SK-N-SH treated with all-trans-retinoic acid at 6 μM for 48 hours (cell line): Measurements from ENCODE around the gene FOXN3.

Experiments used
- ATAC-seq: fragments of 200-7000 bp; cut with Tn5 transposase; 3 replicates; pipeline ENCODE4 v1.9.1; 2020; ENCODE audit warnings: mild to moderate bottlenecking, moderate library complexity
- ARNTL ChIP-seq: fragments of 450-650 bp; formaldehyde crosslinking; IDR thresholded peaks from 2 replicates; pipeline ENCODE4 v1.5.0; 2020; ENCODE audit warnings: low read depth, mild to moderate bottlenecking, moderate library complexity, borderline replicate concordance
- BACH2 ChIP-seq: fragments of 250-450 bp; sonication (Bioruptor Pico); IDR thresholded peaks from 2 replicates; pipeline ENCODE4 v1.9.0; 2021; ENCODE audit warnings: mild to moderate bottlenecking, borderline replicate concordance
- CSDC2 ChIP-seq: fragments of 250-450 bp; sonication (Bioruptor Pico); IDR thresholded peaks from 2 replicates; pipeline ENCODE4 v1.5.0; 2020; ENCODE audit warnings: mild to moderate bottlenecking, moderate library complexity
- CSRNP3 ChIP-seq: fragments of 250-450 bp; sonication (Bioruptor Pico); IDR thresholded peaks from 2 replicates; pipeline ENCODE4 v1.5.1; 2021; ENCODE audit warnings: mild to moderate bottlenecking, moderate library complexity
- ESRRG ChIP-seq: fragments of 250-450 bp; sonication (Bioruptor Pico); IDR thresholded peaks from 2 replicates; pipeline ENCODE4 v1.6.1; 2021; ENCODE audit warnings: mild to moderate bottlenecking
- GLIS3 ChIP-seq: fragments of 250-450 bp; sonication (Bioruptor Pico); IDR thresholded peaks from 2 replicates; pipeline ENCODE4 v1.5.0; 2020; ENCODE audit warnings: mild to moderate bottlenecking, moderate library complexity
- ISL1 ChIP-seq: fragments of 250-450 bp; sonication (Bioruptor Pico); IDR thresholded peaks from 2 replicates; pipeline ENCODE4 v2.1.2; 2022; ENCODE audit warnings: mild to moderate bottlenecking, moderate library complexity
- OSR1 ChIP-seq: fragments of 250-450 bp; sonication (Bioruptor Pico); IDR thresholded peaks from 2 replicates; pipeline ENCODE4 v1.8.0; 2022; ENCODE audit warnings: moderate library complexity, mild to moderate bottlenecking, inconsistent platforms
- POU6F1 ChIP-seq: fragments of 250-450 bp; sonication (Bioruptor Pico); IDR thresholded peaks from 2 replicates; pipeline ENCODE4 v1.8.0; 2021; ENCODE audit warnings: low read depth, mild to moderate bottlenecking, moderate library complexity, borderline replicate concordance
- PPARA ChIP-seq: fragments of 250-450 bp; sonication (Bioruptor Pico); IDR thresholded peaks from 2 replicates; pipeline ENCODE4 v1.5.0; 2020; ENCODE audit warnings: mild to moderate bottlenecking, borderline replicate concordance
- RARB ChIP-seq: fragments of 250-450 bp; sonication (Bioruptor Pico); IDR thresholded peaks from 2 replicates; pipeline ENCODE4 v1.8.0; 2021; ENCODE audit warnings: mild to moderate bottlenecking, moderate library complexity
- SNAI2 ChIP-seq: fragments of 250-450 bp; sonication (Bioruptor Pico); IDR thresholded peaks from 2 replicates; pipeline ENCODE4 v1.5.0; 2020; ENCODE audit warnings: mild to moderate bottlenecking, moderate library complexity
- TCF4 ChIP-seq: fragments of 250-450 bp; sonication (Bioruptor Pico); IDR thresholded peaks from 2 replicates; pipeline ENCODE4 v1.8.0; 2021; ENCODE audit warnings: mild to moderate bottlenecking, moderate library complexity, borderline replicate concordance
- TOX ChIP-seq: fragments of 250-450 bp; sonication (Bioruptor Pico); IDR thresholded peaks from 2 replicates; pipeline ENCODE4 v1.8.0; 2021; ENCODE audit warnings: mild to moderate bottlenecking, moderate library complexity, borderline replicate concordance
- TSHZ2 ChIP-seq: fragments of 250-450 bp; sonication (Bioruptor Pico); IDR thresholded peaks from 2 replicates; pipeline ENCODE4 v1.5.0; 2020; ENCODE audit warnings: mild to moderate bottlenecking, moderate library complexity
- ZC3H10 ChIP-seq: fragments of 250-450 bp; sonication (Bioruptor Pico); IDR thresholded peaks from 2 replicates; pipeline ENCODE4 v1.5.1; 2021; ENCODE audit warnings: mild to moderate bottlenecking, moderate library complexity
- ZFP30 ChIP-seq: fragments of 450-650 bp; formaldehyde crosslinking; IDR thresholded peaks from 2 replicates; pipeline ENCODE4 v1.5.0; 2022; ENCODE audit warnings: mild to moderate bottlenecking, moderate library complexity
- ZNF565 ChIP-seq: fragments of 450-650 bp; formaldehyde crosslinking; conservative IDR thresholded peaks from 2 replicates; pipeline ENCODE4 v1.5.0; 2020; ENCODE audit warnings: low read depth, mild to moderate bottlenecking, moderate library complexity
- TF ChIP-seq, protein P1 (sequence below): fragments of 250-450 bp; sonication (Bioruptor Pico); IDR thresholded peaks from 2 replicates; pipeline ENCODE4 v1.5.1; 2020; ENCODE audit warnings: low read depth, mild to moderate bottlenecking, moderate library complexity
- TF ChIP-seq, protein P2 (sequence below): fragments of 250-450 bp; sonication (Bioruptor Pico); IDR thresholded peaks from 2 replicates; pipeline ENCODE4 v1.8.0; 2020; ENCODE audit warnings: mild to moderate bottlenecking, moderate library complexity, borderline replicate concordance

The FOXN3 gene

DNA sequence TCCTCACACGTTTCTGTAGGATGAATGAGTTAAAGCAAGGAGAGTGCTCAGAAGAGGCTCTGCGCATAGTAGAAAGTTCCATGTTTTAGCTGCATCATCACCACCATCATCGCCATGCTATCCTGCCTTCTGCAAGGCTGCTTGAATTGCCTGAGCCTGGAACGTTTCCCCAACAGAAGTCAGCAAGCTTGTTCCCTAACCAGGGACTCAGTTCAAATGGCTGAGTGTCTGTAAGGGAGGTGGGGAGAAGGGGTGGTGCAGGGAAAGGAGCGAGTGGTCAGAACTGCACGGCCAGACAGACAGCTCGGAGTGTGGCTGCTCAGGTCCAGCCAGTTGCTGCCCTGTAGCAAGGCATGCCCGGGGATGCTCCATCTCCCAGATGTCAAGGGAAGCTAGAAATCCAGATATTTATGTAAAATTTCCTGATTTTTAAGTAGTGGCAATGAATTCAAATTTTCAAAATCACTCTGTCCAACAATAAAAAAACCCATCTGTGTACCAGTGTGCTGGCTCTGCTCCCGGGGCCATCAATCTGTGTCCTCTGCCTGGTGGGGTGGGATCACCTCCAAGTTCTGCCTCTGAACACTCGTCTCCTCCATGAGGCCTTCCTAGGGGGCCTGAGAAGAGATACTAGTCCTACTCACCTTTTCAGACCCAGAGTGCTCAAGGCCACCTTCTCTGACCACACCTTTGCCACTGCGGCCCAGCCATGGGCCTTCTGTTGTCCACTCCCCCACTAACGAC lies 162.7 kb downstream of the FOXN3 start:
- TF ChIP-seq TSHZ2 (no peak), ZC3H10 (CRISPR knock-in tag) (no peak), ZFP30 (CRISPR knock-in tag) (no peak), PPARA (CRISPR knock-in tag) (no peak), CSDC2 (CRISPR knock-in tag) (no peak), TCF4 (CRISPR knock-in tag) (no peak)
- ATAC-seq = no peak

DNA sequence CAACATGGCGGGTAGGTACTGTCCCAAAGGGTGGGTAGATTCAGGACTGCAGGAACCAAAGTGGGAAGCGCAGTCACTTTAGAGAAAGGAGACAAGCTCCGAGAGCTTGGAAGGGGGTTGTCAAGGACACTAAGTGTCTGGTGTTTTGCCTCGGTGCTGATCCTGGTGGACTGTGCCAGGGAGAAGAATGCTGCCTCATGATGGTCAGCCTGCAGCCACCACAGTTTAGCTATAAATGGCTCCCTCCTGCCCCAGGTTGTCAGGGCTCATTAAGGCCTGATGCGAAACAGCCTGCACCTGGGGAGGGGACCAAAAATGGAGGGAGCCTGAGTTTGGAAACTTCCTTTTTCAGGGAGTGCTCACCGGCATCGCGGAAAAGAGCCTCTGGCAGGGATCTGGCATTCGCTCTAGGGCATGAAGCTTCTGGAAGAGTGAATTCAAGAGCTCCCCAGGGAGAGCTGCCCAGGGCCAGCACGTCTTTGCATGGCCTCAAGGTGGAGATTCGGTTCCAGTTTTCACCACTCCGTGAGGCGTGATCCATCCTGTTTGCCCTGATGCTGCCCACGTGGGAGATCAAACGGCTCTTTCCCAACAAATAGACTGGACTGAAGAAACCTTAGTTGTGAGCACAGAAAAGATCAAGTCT lies 164.0 kb downstream of the FOXN3 start:
- TF ChIP-seq TCF4 (CRISPR knock-in tag) (no peak), POU6F1 (CRISPR knock-in tag) (no peak), CSDC2 (CRISPR knock-in tag) (no peak), GLIS3 (CRISPR knock-in tag) (no peak), ESRRG (no peak), TOX (CRISPR knock-in tag) (no peak), TSHZ2 (no peak), RARB (CRISPR knock-in tag) (no peak), ZC3H10 (CRISPR knock-in tag) (no peak), ZFP30 (CRISPR knock-in tag) (no peak), BACH2 (no peak), CSRNP3 (CRISPR knock-in tag) (no peak), ISL1 (CRISPR knock-in tag) (no peak), OSR1 (CRISPR knock-in tag) (no peak), SNAI2 (CRISPR knock-in tag) (no peak), ZNF565 (no peak), PPARA (CRISPR knock-in tag) (no peak), ARNTL (CRISPR knock-in tag) (no peak)
- TF ChIP-seq, protein P1, sequence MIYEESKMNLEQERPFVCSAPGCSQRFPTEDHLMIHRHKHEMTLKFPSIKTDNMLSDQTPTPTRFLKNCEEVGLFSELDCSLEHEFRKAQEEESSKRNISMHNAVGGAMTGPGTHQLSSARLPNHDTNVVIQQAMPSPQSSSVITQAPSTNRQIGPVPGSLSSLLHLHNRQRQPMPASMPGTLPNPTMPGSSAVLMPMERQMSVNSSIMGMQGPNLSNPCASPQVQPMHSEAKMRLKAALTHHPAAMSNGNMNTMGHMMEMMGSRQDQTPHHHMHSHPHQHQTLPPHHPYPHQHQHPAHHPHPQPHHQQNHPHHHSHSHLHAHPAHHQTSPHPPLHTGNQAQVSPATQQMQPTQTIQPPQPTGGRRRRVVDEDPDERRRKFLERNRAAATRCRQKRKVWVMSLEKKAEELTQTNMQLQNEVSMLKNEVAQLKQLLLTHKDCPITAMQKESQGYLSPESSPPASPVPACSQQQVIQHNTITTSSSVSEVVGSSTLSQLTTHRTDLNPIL (CRISPR knock-in tag) = no peak
- TF ChIP-seq, protein P2, sequence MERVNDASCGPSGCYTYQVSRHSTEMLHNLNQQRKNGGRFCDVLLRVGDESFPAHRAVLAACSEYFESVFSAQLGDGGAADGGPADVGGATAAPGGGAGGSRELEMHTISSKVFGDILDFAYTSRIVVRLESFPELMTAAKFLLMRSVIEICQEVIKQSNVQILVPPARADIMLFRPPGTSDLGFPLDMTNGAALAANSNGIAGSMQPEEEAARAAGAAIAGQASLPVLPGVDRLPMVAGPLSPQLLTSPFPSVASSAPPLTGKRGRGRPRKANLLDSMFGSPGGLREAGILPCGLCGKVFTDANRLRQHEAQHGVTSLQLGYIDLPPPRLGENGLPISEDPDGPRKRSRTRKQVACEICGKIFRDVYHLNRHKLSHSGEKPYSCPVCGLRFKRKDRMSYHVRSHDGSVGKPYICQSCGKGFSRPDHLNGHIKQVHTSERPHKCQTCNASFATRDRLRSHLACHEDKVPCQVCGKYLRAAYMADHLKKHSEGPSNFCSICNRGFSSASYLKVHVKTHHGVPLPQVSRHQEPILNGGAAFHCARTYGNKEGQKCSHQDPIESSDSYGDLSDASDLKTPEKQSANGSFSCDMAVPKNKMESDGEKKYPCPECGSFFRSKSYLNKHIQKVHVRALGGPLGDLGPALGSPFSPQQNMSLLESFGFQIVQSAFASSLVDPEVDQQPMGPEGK (CRISPR knock-in tag) = no peak
- ATAC-seq = peak; percentile 76
